OCI-LY1 (cell line): ENCODE results near the gene RNF224.

Source experiments
- H2AFZ ChIP-seq: fragments of 200-600 bp; sonication (generic), shearing (Covaris generic); 2 replicates; pipeline ENCODE4 v1.6.0; 2014; ENCODE audit warnings: antibody characterized with exemption, mild to moderate bottlenecking, low read length
- H3F3A ChIP-seq: fragments of 200-600 bp; sonication (generic), shearing (Covaris generic); 2 replicates; pipeline ENCODE4 v1.6.0; 2014; ENCODE audit warnings: mild to moderate bottlenecking, antibody characterized with exemption, low read length, moderate library complexity; ENCODE audit not compliant: insufficient read depth
- H3K27ac ChIP-seq: fragments of 200-600 bp; sonication (generic); 2 replicates; pipeline ENCODE4 v1.5.1; 2014; ENCODE audit warnings: low read length, mixed run types, mild to moderate bottlenecking, low read depth; ENCODE audit not compliant: poor library complexity, severe bottlenecking
- H3K27me3 ChIP-seq: fragments of 200-600 bp; sonication (generic); 2 replicates; pipeline ENCODE4 v1.6.0; 2014; ENCODE audit warnings: antibody characterized with exemption, mild to moderate bottlenecking, low read length, moderate library complexity; ENCODE audit not compliant: insufficient read depth
- H3K36me3 ChIP-seq: fragments of 200-600 bp; sonication (generic); 2 replicates; pipeline ENCODE4 v1.6.1; 2014; ENCODE audit warnings: mild to moderate bottlenecking, antibody characterized with exemption, low read length, moderate library complexity, mixed read lengths; ENCODE audit not compliant: insufficient read depth
- H3K4me1 ChIP-seq: fragments of 200-600 bp; sonication (generic); 2 replicates; pipeline ENCODE4 v1.5.1; 2014; ENCODE audit warnings: mild to moderate bottlenecking, low read length, moderate library complexity; ENCODE audit not compliant: insufficient read depth, severe bottlenecking
- H3K4me2 ChIP-seq: fragments of 200-600 bp; sonication (generic), shearing (Covaris generic); 2 replicates; pipeline ENCODE4 v1.6.1; 2014; ENCODE audit warnings: low read length
- H3K4me3 ChIP-seq: fragments of 200-600 bp; sonication (generic); 2 replicates; pipeline ENCODE4 v1.5.1; 2014; ENCODE audit warnings: low read length, low read depth, mild to moderate bottlenecking, mixed read lengths; ENCODE audit not compliant: poor library complexity, severe bottlenecking
- H3K79me2 ChIP-seq: fragments of 200-600 bp; shearing (Covaris generic); 2 replicates; pipeline ENCODE4 v1.6.1; 2016; ENCODE audit warnings: mixed run types, low read length, mixed read lengths; ENCODE audit not compliant: insufficient read depth
- H3K9ac ChIP-seq: fragments of 200-600 bp; sonication (generic), shearing (Covaris generic); 2 replicates; pipeline ENCODE4 v1.6.1; 2014; ENCODE audit warnings: mild to moderate bottlenecking, low read length, mixed read lengths
- H3K9me2 ChIP-seq: fragments of 200-600 bp; sonication (generic), shearing (Covaris generic); 2 replicates; pipeline ENCODE4 v1.6.1; 2014; ENCODE audit warnings: low read depth, mild to moderate bottlenecking, low read length, mixed read lengths
- H3K9me3 ChIP-seq: fragments of 200-600 bp; shearing (Covaris generic); 2 replicates; pipeline ENCODE4 v1.6.1; 2014; ENCODE audit warnings: low read length, mixed read lengths
- H4K20me1 ChIP-seq: fragments of 200-600 bp; sonication (generic), shearing (Covaris generic); 2 replicates; pipeline ENCODE4 v1.6.0; 2016; ENCODE audit warnings: mild to moderate bottlenecking, low read length; ENCODE audit not compliant: insufficient read depth
- EZH2 ChIP-seq: fragments of 200-600 bp; sonication (generic), shearing (Covaris generic); IDR thresholded peaks from 2 replicates; pipeline ENCODE4 v1.8.0; 2017; ENCODE audit warnings: borderline replicate concordance, mixed run types, mild to moderate bottlenecking, antibody characterized with exemption, low read length, moderate library complexity, mixed read lengths
- TF ChIP-seq, protein P1 (sequence below): fragments of 200-600 bp; sonication (generic), shearing (Covaris generic); IDR thresholded peaks from 2 replicates; pipeline ENCODE4 v1.5.1; 2017; ENCODE audit warnings: mild to moderate bottlenecking, antibody characterized with exemption, low read length, moderate library complexity, mixed read lengths

The RNF224 gene

DNA sequence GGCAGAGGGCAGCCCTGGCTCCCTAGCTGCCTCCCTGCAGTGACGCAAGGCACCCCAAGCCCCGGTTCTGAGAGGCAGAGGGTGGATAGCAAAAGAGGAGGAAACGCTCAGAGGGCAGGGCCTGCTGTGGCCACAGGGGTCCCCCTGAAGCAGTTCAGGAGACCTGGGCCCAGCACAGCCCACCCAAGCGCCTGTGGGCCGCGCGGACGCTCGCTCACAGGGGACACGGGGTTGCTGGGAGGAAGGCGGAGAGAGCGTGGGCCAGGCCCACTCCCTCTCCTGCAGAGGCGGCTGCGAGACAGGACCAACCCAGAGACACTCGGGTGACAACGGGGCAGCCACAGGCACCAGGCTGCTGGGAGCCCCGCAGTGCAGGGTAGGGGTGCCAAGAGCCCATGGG, 47.5 kb upstream of the RNF224 start:
- H3K9ac ChIP-seq = no peak overlapping the region
- no peaks in the 10 kb centered on the region for H3K79me2 ChIP-seq
- H3K27me3 ChIP-seq = no peaks in the 10 kb centered on the region
- H2AFZ ChIP-seq = no peak overlapping the region
- H3F3A ChIP-seq = peaks cover 4% of the 10 kb centered on the region; the same call in 1 of the 2 replicates
- no peak overlapping the region for H3K4me2 ChIP-seq
- peaks cover 41% of the 10 kb centered on the region for H3K36me3 ChIP-seq
- no peak for TF ChIP-seq EZH2
- TF ChIP-seq, protein P1, sequence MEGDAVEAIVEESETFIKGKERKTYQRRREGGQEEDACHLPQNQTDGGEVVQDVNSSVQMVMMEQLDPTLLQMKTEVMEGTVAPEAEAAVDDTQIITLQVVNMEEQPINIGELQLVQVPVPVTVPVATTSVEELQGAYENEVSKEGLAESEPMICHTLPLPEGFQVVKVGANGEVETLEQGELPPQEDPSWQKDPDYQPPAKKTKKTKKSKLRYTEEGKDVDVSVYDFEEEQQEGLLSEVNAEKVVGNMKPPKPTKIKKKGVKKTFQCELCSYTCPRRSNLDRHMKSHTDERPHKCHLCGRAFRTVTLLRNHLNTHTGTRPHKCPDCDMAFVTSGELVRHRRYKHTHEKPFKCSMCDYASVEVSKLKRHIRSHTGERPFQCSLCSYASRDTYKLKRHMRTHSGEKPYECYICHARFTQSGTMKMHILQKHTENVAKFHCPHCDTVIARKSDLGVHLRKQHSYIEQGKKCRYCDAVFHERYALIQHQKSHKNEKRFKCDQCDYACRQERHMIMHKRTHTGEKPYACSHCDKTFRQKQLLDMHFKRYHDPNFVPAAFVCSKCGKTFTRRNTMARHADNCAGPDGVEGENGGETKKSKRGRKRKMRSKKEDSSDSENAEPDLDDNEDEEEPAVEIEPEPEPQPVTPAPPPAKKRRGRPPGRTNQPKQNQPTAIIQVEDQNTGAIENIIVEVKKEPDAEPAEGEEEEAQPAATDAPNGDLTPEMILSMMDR = no peak
- H3K9me2 ChIP-seq = no peaks in the 10 kb centered on the region
- H3K4me1 ChIP-seq = peaks cover 6% of the 10 kb centered on the region
- no peaks in the 10 kb centered on the region for H3K9me3 ChIP-seq
- H3K27ac ChIP-seq = no peak overlapping the region
- H3K4me3 ChIP-seq = no peak overlapping the region
- H4K20me1 ChIP-seq = no peaks in the 10 kb centered on the region

DNA sequence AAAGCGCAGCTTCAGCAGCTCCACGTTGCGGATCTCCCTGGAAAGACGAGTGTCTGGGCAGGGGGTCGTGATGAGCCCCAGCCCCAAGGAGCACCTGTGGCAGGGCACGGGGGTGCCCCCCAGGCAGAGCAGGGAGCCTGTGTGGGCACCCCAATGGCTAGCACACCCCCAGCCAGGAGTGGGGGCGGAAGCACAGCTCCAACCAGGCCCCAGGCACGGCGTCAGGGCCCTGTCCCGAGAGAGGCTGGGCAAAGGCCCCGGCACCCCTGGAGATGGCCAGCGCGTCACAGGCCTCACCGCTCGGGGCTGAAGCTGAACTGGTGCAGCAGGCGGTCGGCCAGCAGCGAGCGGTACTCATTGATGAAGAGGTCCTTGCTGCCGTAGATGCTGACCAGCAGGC, 46.8 kb upstream of the RNF224 start:
- H3F3A ChIP-seq = peaks cover 4% of the 10 kb centered on the region; the same call in 1 of the 2 replicates
- H2AFZ ChIP-seq = no peak overlapping the region
- H3K9ac ChIP-seq = no peak overlapping the region
- peaks cover 41% of the 10 kb centered on the region for H3K36me3 ChIP-seq
- no peak overlapping the region for H3K27ac ChIP-seq
- H3K4me1 ChIP-seq = no peaks in the 10 kb centered on the region
- TF ChIP-seq EZH2 = no peak
- TF ChIP-seq, protein P1 = no peak
- H3K9me3 ChIP-seq = no peaks in the 10 kb centered on the region
- no peaks in the 10 kb centered on the region for H4K20me1 ChIP-seq
- H3K4me2 ChIP-seq = no peak overlapping the region
- H3K9me2 ChIP-seq = no peaks in the 10 kb centered on the region
- H3K4me3 ChIP-seq = no peak overlapping the region
- no peaks in the 10 kb centered on the region for H3K27me3 ChIP-seq
- H3K79me2 ChIP-seq = no peaks in the 10 kb centered on the region

DNA sequence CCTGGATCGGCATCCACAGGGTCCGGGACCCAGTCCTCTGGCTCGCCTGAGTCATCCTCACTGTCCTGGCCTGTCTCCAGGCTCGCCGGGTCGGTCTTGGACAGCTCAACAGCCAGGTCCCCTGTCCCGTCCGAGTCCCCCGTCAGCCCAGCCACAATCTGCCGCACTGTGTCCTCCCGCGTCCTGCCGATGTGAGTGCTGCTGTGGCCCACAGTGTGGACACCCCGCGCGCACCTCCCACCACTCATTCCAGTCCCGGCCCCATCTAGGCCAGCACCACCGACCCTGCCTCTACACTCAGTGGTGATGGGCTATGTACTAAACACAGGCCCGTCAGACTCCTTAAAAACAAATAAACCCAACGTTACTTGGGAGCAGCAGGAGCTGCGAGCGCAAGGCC, 45.6 kb upstream of the RNF224 start:
- no peaks in the 10 kb centered on the region for H3K27me3 ChIP-seq
- no peak overlapping the region for H3K27ac ChIP-seq
- peaks cover 41% of the 10 kb centered on the region for H3K36me3 ChIP-seq
- no peaks in the 10 kb centered on the region for H4K20me1 ChIP-seq
- no peak overlapping the region for H3K9ac ChIP-seq
- H2AFZ ChIP-seq = no peak overlapping the region
- no peaks in the 10 kb centered on the region for H3K9me2 ChIP-seq
- no peak for TF ChIP-seq EZH2
- TF ChIP-seq, protein P1 = no peak
- H3K9me3 ChIP-seq = no peaks in the 10 kb centered on the region
- H3K4me2 ChIP-seq = no peak overlapping the region
- no peaks in the 10 kb centered on the region for H3K79me2 ChIP-seq
- no peak overlapping the region for H3K4me3 ChIP-seq
- peaks cover 8% of the 10 kb centered on the region for H3K4me1 ChIP-seq
- H3F3A ChIP-seq = no peaks in the 10 kb centered on the region
